Islet of Langerhans (tissue), 1 donor: Measurements from ENCODE around the gene KIFC3.
"Not testable (repeated sequence)": the region's sequence is repeated elsewhere in the genome, so short reads cannot be mapped to it uniquely, and the experiment has no call there.

Experiments used
- FAIRE-seq: peaks from one replicate; lab custom pipeline; 2011; peaks lifted over from hg19 to GRCh38; lab: Jason Lieb, UNC

The KIFC3 gene

DNA sequence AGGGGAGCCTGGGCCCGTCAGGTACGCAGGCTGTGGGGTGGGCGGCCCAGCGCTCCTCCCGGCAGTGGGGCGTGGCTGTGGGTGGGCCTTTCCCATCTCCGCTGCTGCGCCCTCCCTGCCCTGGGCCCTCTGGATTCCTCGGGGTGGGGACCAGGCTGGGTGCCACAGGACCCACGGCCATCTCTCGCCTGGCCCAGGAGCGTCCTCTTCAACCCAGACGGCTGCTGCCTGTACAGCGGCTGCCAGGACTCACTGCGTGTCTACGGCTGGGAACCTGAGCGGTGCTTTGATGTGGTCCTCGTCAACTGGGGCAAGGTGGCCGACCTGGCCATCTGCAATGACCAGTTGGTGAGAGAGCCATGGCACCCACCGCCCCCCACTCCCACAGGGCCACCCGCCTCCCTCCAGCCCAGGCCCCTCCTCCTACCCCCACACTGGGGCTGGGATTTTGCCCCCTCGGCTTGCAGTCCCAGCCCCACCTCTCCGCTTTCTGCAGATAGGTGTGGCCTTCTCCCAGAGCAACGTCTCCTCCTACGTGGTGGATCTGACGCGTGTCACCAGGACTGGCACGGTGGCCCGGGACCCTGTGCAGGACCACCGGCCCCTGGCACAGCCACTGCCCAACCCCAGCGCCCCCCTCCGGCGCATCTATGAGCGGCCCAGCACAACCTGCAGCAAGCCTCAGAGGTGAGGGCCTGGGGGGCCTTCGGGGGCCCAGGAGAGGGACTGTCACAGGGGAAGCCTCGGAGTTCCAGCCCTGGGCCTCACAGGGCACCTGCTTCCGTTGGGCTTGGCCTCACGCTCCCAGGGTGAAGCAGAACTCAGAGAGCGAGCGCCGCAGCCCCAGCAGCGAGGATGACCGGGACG is 49.5 kb downstream of the KIFC3 start:
- FAIRE-seq: no peak

DNA sequence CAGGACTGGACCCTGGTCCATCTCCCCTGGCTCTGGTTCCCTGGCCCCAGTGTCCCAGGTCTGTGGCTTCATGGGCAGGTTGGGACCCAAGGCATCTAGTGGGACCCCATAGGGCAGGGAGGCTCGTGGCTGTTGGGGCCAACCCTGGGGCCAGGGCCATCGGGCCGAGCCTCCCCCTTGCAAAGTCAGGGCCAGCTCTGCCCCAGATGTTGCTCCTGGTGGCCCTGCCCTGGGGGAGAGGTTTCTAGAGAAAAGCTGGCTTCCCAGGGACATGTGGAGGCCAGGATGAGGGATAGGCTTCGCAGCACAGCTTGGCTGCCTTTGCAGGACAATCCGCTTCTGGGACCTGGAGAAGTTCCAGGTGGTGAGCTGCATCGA is 50.1 kb downstream of the KIFC3 start:
- FAIRE-seq: no peak

DNA sequence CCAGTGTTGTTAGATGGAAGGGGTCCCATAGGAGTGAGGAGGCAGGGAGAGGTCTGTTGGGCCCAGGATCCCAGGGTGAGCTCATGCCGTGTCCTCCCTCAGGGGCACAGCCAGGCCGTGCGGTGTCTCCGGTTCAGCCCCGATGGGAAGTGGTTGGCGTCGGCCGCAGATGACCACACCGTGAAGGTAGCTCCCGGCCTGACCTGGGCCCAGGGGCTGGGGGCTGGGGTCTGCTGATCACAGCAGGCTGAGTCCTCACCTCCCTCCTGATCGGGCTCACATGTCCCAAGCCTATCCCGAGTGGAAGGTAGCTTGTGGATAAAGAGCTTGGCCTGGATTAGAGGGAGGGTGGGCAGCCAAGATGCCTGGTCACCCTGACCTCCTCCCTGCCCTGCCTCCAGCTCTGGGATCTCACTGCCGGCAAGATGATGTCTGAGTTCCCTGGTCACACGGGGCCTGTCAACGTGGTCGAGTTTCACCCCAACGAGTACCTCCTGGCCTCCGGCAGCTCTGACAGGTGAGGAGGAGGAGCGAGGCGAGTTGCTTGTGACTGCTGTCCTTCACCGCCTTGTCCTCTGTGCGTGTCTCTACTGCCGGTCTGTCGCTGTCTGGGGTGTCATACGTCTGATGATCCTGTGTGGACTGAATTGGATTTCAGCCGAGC is 50.6 kb downstream of the KIFC3 start:
- no peak for FAIRE-seq

DNA sequence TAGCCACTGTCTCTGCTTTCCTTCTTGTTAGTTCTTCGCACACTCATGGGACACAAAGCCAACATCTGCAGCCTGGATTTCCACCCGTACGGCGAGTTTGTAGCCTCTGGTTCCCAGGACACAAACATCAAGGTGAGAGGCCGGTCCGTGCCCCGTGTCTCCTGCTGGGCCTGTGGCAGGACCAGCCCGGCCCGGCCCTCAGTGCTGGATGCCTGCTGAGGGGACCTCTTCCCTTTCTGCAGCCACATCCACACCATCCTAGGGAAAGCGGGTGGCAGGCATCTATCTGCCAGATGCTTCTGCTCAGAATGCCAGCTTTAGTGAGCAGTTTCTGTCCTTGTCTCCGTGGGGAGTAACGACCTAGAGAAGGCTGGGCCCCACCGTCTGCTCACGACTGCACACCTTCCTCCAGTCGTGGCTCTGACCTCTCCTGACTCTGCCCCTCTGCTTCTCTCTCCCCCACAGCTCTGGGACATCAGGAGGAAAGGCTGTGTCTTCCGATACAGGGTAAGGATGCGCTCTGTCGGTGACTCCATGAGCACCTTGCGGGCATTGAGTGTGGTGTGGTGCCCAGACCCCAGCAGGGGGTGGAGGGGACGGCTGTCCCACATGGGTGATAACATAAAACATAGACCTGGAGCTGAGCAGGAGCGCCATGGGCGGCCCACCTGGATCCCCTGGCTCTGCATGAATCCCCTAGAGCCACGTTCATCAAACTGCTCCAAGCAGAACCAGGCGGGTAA is 51.3 kb downstream of the KIFC3 start:
- no peak for FAIRE-seq

DNA sequence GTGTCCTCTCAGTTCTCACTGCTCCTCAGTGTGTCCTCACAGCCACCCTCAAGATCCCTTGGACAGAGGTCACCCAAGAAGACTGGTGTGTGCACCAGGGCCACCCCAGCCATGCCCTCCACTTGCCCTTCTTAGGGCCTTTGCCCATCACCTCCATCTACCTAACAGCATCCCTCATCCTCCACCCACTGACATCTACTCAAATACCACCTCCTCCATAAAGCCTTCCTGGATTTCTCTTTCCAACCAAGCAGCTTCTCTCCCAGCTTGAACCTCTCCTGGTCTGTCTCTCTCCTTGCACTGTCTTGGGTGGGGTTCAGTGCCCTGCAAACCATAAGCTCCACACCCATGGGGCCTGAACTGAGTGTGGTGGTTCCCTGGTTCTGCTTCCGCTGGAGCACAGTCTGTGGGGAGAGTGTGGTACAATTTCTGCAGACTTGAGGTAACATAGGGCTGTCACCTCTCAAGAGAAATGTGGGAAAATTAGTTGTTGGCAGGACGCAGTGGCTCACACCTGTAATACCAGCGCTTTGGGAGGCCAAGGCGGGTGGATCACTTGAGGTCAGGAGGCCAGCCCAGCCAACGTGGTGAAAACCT is 52.3 kb downstream of the KIFC3 start:
- FAIRE-seq: no peak

DNA sequence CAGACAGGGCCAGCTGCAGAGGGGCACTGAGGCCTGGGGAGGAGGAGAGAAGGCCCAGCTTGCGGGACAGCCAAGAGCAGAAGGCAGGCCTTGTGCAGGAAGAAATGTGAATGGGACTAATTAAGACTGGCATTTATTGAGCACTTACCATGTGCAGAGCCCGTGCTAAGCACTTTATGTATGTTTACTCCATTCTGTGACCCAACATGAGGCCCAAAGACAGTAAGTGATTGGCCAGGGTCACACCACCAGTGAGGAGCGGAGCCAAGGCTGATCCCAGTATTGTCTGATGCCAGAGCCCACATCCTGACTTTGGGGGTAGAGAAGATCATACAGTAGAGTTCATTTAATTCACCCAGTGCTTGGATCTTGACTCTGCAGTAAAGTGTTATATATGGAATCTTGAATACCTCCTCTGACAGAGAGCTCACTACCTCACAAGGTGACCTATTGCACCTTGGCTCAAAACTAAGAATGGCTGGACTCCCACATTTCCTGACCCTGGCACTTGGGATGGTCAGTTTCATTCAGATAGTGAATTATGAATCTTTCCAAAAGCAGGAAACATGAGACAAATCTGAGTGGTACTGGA is 53.1 kb downstream of the KIFC3 start:
- FAIRE-seq: no peak

DNA sequence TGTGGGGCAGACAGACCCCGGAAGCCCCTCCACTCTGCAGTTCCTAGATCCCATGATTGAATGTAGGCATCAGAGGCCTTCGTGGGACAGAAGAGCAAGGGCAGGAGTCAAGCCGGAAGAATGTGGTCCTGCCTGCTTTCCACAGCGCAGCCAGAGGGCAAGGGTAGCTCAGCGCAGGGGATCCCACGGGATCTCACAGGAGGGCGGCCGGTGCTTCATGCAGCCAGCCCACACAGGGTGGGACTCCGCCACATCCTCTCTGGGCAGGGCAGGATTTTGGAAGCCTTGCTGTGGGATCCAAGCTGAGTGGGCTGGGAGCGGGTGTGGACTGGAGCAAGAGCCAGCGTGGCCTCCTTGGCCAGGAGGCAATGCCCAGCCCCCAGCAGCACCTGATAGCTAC is 53.7 kb downstream of the KIFC3 start:
- no peak for FAIRE-seq

DNA sequence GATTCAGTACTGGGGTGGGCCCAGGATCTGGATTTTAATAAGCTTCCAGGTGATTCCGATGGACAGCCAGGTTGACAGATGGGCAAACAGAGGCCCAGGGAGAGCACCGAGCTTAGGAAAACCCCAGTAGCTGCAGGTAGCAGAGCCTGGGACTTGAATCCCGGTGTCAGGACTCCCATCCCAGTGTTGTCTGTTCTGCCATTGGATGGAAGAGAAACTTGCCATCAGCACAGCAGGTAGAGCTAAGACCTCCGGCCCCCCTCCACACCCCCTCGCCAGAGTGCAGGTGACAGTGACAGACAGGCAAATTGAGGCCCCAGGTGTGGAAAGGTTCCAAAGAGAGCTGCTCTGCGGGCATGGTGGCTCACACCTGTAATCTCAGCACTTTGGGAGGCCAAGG is 54.3 kb downstream of the KIFC3 start:
- no peak for FAIRE-seq

DNA sequence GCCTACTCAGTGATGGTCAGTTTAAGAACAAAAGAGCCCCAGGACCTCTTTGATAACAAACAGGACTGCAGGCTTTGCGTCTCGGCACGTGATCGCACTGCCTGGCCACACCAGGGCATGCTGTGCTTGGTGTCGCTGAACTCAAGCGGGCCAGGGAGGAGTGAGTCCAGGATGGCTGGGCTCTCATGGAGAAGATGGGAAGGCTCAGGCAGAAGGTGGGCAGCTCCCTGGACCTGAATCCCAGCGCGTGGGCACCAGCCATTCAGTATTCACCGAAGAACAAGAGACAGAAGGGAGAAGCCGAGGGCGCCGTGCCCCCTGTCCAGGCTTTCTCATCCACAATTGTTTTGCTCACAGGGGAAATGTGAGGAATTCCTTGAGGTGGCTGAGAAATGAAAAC is 54.8 kb downstream of the KIFC3 start:
- FAIRE-seq: no peak

DNA sequence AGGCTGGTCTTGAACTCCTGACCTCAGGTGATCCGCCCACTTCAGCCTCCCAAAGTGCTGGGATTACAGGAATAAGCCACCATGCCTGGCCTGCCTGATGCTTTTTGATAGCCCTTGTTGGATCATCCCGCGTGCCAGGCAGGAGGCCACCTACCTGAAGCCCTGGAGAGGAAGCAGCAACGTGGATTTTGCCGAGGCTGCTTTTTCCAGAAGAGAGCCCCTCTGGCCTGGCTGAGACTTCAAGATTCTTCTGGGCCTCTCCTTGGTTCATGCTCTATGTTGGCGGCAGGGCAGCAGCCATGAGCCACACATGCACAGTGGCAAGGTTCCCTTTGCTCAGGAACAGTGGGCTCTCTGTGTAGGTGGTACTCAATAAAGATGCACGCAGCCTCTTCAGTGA is 55.2 kb downstream of the KIFC3 start:
- no peak for FAIRE-seq

DNA sequence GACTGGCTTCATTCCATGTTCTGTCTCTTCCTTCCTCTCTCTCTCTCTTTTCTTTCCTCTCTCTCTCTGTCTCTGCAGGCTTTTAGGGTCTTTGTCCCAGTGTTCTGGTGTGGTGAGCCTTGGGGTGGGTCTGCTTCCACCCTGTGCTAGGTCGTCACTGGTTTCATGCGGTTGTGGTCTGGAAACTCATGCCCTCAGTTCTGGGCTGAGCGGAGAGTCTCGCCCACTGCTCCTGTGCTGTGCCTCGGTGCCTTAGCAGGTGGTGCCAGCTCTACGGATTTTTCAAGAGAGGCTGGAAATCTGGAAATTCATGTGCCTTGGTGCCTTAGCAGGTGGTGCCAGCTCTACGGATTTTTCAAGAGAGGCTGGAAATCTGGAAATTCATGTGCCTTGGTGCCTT is 56.0 kb downstream of the KIFC3 start:
- FAIRE-seq: not testable (repeated sequence)

DNA sequence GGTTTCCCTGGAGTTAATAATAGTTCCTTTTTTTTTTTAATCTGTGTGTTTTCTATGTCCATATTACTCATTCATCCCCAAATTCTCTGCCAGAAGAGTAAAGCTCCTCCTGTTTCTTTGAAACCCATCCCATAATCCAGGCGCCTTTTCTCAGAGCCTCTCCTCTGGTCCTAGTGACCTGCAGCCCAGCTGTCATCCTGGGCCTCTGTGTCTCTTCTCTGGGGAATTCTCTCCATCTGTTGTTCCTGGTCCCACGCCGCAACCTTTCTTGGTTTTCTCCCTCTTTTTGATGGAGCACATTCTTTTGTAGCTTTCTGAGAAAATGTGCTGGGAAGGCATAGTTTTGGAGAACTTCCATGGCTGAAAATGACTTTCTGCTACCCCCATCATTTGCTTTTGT is 56.5 kb downstream of the KIFC3 start:
- no peak for FAIRE-seq

DNA sequence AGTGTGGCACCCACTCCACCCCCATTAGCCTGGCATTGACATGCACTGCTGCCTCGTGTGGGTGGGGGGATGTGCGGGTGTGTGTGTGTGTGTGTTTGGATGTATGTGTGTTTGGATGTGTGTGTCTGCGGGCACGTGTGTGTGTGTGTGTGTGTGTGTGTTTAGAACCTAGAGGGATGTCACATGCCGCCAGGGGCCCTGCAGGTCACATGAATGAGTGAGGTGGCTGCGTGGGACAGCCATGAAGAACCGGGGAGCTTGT is 57.7 kb downstream of the KIFC3 start:
- no peak for FAIRE-seq

DNA sequence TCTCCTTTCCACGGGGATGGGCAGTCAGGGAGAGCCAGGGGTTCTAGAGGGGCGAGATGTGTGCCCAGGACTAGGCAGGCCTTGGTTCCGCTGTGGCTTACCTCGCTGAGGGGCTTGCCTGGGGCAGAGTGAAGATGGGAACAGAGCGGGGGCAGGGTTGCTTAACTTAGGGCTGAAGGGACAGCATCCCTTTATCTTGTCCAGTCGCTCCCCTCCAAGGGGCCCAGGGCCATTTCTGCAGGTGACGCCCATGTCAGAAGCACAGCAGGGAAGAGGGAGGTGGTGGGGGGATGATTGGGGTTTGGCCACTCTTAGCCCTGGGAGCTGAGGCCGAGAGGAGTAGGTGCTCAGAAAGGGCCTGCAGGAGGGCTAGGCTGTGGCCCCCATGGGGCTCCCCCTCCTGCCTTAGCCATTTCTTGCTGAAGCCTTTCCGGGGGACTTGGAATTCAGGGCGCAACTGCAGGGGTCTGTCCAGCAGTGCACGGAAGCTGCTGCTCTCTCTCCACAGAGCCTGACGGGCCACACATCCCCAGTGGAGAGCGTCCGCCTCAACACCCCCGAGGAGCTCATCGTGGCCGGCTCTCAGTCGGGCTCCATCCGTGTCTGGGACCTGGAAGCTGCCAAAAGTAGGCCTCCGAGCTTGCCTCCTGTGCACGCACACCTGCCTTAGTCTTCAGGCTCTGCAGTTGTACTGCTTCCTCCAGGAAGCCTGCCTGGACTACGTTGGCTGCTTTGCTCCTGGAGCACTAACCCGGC is 58.2 kb downstream of the KIFC3 start:
- FAIRE-seq: no peak

DNA sequence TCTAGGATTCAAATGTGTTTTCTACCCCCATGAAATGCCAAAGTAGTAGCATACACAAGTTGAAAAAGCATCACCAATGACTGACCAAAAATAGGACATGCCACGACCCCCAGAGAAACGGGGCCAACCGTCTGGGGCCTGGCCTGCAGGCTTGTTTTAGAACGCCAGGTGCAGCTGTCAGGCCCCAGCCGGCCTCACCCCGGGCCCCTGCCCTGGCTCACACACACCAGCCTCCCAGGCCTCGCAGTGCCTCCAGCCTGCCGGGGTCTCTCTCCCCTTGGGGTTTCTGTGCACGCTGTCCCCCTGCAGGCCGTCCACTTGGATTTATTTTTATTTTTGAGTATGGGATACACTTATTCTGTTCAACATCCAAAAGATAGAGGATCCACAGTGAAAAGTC is 58.8 kb downstream of the KIFC3 start:
- no peak for FAIRE-seq

DNA sequence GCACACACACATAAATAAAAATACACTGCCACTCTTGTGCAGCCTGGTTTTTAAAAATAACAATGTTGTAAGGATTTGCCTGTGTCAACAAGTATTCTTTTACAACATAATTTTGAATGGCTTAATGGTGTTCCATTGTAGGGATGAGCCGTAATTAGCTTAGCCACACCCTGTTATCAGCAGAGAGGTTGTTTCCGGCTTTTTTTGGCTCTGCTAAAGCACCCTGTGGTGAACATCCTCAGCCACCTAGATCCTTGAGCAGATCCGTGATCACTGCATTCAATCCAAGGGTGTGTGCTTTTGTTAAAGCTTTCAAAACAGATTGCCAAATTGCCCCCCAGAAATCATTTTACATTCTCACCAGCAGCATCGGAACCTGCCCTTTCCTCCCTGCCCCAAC is 59.7 kb downstream of the KIFC3 start:
- no peak for FAIRE-seq

DNA sequence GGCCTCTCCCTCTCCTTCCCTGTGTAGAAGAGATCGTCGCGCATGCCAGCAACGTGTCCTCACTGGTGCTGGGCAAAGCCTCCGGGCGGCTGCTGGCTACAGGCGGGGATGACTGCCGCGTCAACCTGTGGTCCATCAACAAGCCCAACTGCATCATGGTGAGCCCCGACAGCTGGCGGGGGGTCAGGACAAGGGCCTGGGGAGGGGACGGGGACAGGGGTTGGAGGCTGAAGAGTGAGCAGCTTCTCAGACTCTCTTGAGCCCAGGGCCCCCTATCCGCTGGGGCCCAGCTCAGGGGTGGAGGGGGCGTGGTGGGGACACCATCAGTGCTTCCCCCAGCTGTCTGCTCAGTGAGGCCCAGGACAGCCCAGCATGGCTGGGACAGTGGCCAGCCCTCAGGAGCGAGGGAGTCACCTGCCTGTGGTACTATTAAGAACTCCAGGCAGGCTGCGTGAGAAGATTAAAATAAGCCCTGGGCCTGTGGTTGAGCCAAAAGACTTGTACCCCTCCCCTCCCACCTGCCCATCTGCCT is 60.6 kb downstream of the KIFC3 start:
- no peak for FAIRE-seq

DNA sequence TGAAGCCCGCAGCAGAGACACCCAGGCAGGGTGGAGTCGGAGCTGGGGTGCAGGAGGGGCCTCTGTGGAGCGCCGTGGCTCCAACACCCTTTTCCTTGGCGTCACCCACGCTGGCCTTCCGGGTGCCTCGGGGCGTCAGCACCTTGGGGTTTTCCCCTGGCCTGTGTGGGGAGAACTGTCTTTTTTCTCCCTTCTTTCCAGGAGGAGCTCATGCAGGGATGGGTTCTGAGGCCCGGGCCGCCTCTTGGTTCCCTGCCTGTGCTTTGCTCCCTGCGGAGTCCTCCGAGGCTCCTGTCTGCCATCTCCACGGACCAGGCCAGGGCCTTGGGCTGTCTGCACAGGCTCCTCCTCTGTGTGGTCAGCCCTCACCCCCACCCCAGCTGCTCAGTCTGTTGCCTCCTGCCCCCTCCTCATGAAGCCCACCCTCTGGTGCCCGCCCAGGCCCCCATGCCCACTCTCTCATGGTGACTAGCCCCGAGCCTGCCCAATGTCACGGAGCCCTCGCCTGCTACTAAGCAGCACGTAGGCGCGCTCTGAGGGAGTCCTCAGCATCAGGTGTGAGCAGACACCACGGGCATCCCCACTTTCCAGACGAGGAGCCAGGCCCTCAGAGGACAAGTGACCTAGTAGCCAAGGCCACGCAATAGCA is 61.7 kb downstream of the KIFC3 start:
- no peak for FAIRE-seq

DNA sequence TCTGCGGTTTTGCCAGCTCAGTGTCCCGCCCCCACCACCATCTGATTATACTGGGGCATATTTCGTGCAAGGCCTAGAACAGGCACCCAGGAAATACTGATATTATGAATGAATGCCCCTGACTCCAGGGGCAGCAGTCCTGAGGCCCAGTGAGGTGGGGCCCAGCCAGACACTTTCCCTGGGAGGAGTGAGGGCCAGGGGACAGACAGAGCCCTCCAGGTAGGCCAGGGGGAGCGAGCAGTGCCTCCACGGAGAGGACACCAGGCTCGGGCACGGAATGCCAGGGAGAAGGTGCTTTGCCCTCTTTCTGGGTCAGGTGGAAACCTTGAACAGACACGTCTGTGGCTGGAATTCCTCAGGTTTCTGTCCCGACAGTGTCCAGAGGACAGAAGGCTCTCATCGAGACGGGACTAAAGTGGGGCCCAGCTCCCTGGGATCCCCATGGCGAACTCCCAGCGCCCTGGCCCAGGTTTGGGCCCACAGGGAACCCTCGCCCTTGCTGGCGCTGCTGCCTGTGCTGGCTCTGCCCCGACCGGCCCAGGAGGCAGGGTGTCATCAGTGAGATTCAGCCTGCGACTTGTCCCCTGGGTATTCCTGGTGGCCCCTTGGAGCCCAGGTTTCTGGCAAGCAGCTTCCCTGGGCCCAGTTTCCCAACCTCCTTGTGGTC is 62.4 kb downstream of the KIFC3 start:
- no peak for FAIRE-seq

DNA sequence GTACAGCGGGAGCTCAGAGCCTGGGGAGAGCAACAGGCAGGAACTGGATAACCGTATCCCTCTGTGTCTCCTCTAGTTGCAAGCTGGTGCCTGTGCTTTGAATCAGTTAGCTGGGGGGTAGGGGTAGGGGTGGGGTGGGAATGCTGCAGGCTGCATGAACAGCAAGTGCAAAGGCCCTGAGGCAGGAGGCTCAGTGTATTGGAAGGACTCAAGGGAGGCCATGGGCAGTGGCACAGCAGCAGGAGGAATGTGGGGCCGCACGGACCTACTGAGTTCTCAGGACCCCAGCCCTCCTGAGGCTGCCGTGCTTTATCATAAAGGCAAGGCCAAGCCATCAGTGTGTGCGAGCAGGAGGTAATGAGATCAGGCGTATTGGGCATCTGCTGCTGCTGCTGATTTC is 63.4 kb downstream of the KIFC3 start:
- FAIRE-seq: no peak
